ENCODE data around the gene OR2A7.
"Not testable (repeated sequence)": the region's sequence is repeated elsewhere in the genome, so short reads cannot be mapped to it uniquely, and the experiment has no call there.

- not testable (repeated sequence) for TF ChIP-seq POLR2AphosphoS5 (IDR thresholded peaks at IDR 0.05; ENCODE audit: low read depth, low read length); POLR2A (IDR thresholded peaks at IDR 0.05; ENCODE audit: low read depth, low read length); TAF1 (IDR thresholded peaks at IDR 0.05; ENCODE audit: borderline replicate concordance, low read depth, low read length)
Observed at GRCh38 chr7:144252307-144252706, 12.3 kb downstream of the OR2A7 start.

Measured in GM12892 (cell line).